Measurements from ENCODE around the gene CNTNAP2.

CNTNAP2 gene

DNA sequence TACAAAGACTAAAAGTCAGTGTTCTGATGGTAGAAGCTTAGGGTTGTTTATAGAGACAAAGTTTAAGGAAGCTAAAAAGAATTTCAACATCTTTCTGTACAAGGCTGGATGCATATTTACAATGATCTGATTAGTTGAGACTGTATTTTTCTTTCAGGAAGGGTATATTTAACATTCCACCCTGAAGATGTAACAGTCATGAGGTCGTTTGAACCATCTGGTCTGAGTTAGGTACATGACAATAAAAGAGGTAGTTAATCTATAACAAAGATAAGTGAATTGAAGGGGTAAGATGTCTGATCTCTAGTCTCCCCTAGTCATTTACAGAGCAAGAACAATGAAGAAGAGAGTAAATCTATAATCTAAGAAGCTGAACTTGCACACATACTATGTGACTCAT lies 821.2 kb downstream of the CNTNAP2 start:
- TF ChIP-seq, protein P1, sequence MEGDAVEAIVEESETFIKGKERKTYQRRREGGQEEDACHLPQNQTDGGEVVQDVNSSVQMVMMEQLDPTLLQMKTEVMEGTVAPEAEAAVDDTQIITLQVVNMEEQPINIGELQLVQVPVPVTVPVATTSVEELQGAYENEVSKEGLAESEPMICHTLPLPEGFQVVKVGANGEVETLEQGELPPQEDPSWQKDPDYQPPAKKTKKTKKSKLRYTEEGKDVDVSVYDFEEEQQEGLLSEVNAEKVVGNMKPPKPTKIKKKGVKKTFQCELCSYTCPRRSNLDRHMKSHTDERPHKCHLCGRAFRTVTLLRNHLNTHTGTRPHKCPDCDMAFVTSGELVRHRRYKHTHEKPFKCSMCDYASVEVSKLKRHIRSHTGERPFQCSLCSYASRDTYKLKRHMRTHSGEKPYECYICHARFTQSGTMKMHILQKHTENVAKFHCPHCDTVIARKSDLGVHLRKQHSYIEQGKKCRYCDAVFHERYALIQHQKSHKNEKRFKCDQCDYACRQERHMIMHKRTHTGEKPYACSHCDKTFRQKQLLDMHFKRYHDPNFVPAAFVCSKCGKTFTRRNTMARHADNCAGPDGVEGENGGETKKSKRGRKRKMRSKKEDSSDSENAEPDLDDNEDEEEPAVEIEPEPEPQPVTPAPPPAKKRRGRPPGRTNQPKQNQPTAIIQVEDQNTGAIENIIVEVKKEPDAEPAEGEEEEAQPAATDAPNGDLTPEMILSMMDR (IDR thresholded peaks at IDR 0.05; ENCODE audit: extremely low read depth, missing control alignments): no peak
- no peak for DNase-seq (ENCODE audit: low spot score)

GRCh38 chr7:146943483-146943882 lies 826.9 kb downstream of the CNTNAP2 start:
- DNase-seq (ENCODE audit: low spot score): no peak
- TF ChIP-seq, protein P1 (IDR thresholded peaks at IDR 0.05; ENCODE audit: extremely low read depth, missing control alignments): no peak

DNA sequence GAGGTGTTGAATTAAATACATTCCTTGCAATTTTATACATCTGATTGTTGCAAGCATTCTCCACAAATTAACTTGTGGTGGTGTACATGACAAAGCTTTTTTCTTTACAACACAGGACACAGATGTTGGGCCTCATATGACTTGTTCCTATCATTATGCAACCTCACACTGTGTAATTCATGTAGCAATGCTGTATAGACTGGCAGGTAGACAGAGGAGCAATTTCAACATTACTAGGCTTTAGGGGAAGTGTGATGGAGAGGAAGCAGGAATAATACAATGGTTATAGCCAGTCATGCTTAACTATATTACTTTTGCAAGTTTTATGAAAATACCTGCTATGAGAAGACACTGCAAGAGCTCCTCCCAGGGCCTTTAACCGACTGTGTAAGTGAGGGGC lies 832.1 kb downstream of the CNTNAP2 start:
- no peak for DNase-seq (ENCODE audit: low spot score)
- TF ChIP-seq, protein P1 (IDR thresholded peaks at IDR 0.05; ENCODE audit: extremely low read depth, missing control alignments): no peak

- TF ChIP-seq, protein P1 (IDR thresholded peaks at IDR 0.05; ENCODE audit: extremely low read depth, missing control alignments): no peak
- DNase-seq (ENCODE audit: low spot score): no peak
These were observed 839.7 kb downstream of the CNTNAP2 start for GRCh38 chr7:146956321-146956720.

DNA sequence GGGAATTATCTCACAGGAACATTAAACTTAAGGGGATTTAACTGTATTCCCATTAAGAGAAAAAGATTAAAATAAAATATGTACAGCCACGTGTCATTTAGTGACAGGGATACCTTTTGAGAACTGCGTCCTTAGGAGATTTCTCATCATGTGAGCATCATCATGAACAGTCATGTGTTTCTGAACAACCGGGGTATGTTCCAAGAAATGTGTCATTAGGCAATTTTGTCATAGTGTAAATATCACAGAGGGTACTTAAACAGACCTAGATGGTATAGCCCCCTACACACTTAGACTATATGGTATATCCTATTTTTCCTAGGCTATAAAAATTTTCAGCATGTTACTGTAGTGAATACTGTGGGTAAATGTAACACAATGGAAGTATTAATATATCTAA lies 840.3 kb downstream of the CNTNAP2 start:
- TF ChIP-seq, protein P1 (IDR thresholded peaks at IDR 0.05; ENCODE audit: extremely low read depth, missing control alignments): no peak
- DNase-seq (ENCODE audit: low spot score): no peak

GRCh38 chr7:146960773-146961391 lies 844.3 kb downstream of the CNTNAP2 start:
- no peak for DNase-seq (ENCODE audit: low spot score)
- TF ChIP-seq, protein P1 (IDR thresholded peaks at IDR 0.05; ENCODE audit: extremely low read depth, missing control alignments): no peak

DNA sequence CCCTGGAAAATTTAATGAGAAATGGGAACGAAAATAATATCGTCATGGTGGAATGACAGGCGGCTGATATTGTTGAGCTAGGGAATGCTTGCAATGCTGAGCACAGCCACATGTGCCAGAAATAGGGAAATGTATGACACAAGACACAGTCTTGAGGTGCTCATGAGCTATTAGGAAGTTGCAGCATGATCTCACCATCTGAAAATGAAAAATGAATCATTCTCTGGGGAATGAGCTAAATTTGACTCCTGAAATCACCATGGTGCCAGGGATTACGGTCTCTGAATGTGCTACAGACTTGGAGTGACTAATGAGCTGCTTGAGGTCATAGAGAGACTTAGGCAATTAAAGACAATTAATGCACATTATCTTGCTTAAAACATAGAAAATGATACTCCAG lies 845.0 kb downstream of the CNTNAP2 start:
- TF ChIP-seq, protein P1 (IDR thresholded peaks at IDR 0.05; ENCODE audit: extremely low read depth, missing control alignments): no peak
- no peak for DNase-seq (ENCODE audit: low spot score)
